ENCODE measurements around the gene CIDEB. TPM values are rescaled to one million over a fixed set of nuclear protein-coding genes. Genes with fewer than 3 reads are reported as not detected.

CIDEB gene
- total and polyA plus RNA-seq, 9 of the 15 experiments (the other 6 are each of a cell fraction or from before 2014, with no cell fraction given): 0.03 to 0.35 (median 0.09) TPM; not detected in 3

GRCh38 chr14:24284501-24285035 is 23.2 kb downstream of the CIDEB start (continued):
- no peak for TF ChIP-seq THAP12 (CRISPR knock-in tag; IDR thresholded peaks at IDR 0.05)
- no peak for TF ChIP-seq ZNF561 (CRISPR knock-in tag; conservative IDR thresholded peaks at IDR 0.05)
- no peak for TF ChIP-seq CTCF (IDR thresholded peaks at IDR 0.05 in 2 of 3, conservative IDR thresholded peaks at IDR 0.05 in 1 of 3; ENCODE audit: insufficient read depth in 2 of 3, low read depth in 1 of 3, low read length in 3 of 3)
- no peak for TF ChIP-seq USF2 (CRISPR knock-in tag; IDR thresholded peaks at IDR 0.05)
- TF ChIP-seq ZNF232 (CRISPR knock-in tag; IDR thresholded peaks at IDR 0.05): no peak
- no peak for TF ChIP-seq PTRF (tag; IDR thresholded peaks at IDR 0.05)
- no peak for TF ChIP-seq ZBTB2 (IDR thresholded peaks at IDR 0.05)

All from K562 (cell line).